Testis (tissue), 3 donors: ENCODE results near the gene SCRG1. TPM values are rescaled to one million over a fixed set of nuclear protein-coding genes. Genes with fewer than 3 reads are reported as not detected.

Source experiments
- DNase-seq: peaks from one replicate; pipeline ENCODE4 v3.0.0-alpha.2; 2019
- H3K27ac ChIP-seq, 2 donors: fragments of 200-600 bp; sonication (generic); one replicate each; pipeline ENCODE4 v1.5.1; 2019
- H3K27me3 ChIP-seq: fragments of 200-600 bp; sonication (generic); one replicate; pipeline ENCODE4 v1.5.1; 2019
- H3K36me3 ChIP-seq: fragments of 200-600 bp; sonication (generic); one replicate; pipeline ENCODE4 v1.5.1; 2017; ENCODE audit warnings: low read depth; ENCODE audit errors: missing control alignments
- H3K4me1 ChIP-seq: fragments of 200-600 bp; sonication (generic); one replicate; pipeline ENCODE4 v1.5.1; 2019
- H3K4me3 ChIP-seq, 2 donors: fragments of 200-600 bp; sonication (generic); one replicate each; pipeline ENCODE4 v1.5.1; 2017 to 2019
- H3K9me3 ChIP-seq: fragments of 200-600 bp; sonication (generic); one replicate; pipeline ENCODE4 v1.5.1; 2017
- POLR2A ChIP-seq: fragments of 450-650 bp; IDR thresholded peaks from one replicate; pipeline ENCODE4 v1.6.1; 2017; ENCODE audit warnings: antibody characterized with exemption, mild to moderate bottlenecking, moderate library complexity
- WGBS, 2 donors: methylation state at CpG; one replicate each; pipeline ENCODE4 v1.1.5; 2018; 5-methylcytosine and 5-hydroxymethylcytosine counted together
- intact Hi-C: fragments of 100-400 bp; cut with DNase I; formaldehyde crosslinking; loops from one replicate; pipeline ENCODE4 v1.15.1; 2023; ENCODE audit warnings: low total_unique reads
- polyA plus RNA-seq: library from polyadenylated mRNA; stranded (reverse); fragments of 350-450 nt; fragmentation: Illumina TruSeq; extraction: RNeasy Lipid Tissue Mini Kit (QIAGEN cat#74804); gene quantifications from one replicate; pipeline ENCODE4 v1.2.3, GENCODE V29; 2014; ENCODE audit warnings: low read depth, low replicate concordance; ENCODE audit not compliant: insufficient read depth
- total RNA-seq, 2 donors: library from RNA; depleted of rRNA; stranded (reverse); fragments of >200 nt; gene quantifications; one replicate each; pipeline ENCODE4 v1.2.3, GENCODE V29; 2016
- TF ChIP-seq, protein P1 (sequence below), 3 experiments: fragments of 450-650 bp in 2 of 3; fragments of 200-600 bp in 1 of 3; sonication (generic) in 1 of 3; IDR thresholded peaks; one replicate each; pipeline ENCODE4 v1.5.1; 2016 to 2019; ENCODE audit warnings: antibody characterized with exemption in 3 of 3, mild to moderate bottlenecking in 2 of 3, moderate library complexity in 1 of 3

Gene SCRG1
- total and polyA plus RNA-seq, 3 donors from 2014 or later: 22.9 to 32.0 (median 29.1) TPM

DNA sequence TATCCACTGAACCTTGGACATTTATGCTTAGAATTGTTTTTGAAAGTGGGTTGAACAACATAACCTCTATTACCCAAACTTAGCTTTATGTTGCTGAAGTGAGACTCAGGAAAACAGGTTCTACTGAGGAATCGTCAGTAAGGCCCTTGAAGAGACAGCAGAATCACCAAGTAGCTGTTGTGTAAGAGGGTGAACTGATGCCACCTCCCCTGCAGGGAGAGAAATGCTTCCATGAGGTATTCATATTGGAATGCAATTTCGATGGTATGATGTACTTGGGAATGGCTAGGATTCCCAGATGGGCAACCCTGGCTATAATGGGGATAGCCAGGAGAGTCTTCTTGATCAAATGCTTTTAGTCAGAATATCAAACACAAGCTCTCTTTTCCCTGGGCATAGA, 4.1 kb upstream of the SCRG1 start:
- Histone ChIP-seq H3K4me3 (no peak overlapping the region), H3K27ac (no peak overlapping the region), H3K4me1 (peaks cover under 1% of the 10 kb centered on the region), H3K27me3 (no peaks in the 10 kb centered on the region), H3K9me3 (no peaks in the 10 kb centered on the region), H3K36me3 (no peaks in the 10 kb centered on the region)
- intact Hi-C loops: no loop called here
- no peak for TF ChIP-seq POLR2A
- TF ChIP-seq, protein P1, sequence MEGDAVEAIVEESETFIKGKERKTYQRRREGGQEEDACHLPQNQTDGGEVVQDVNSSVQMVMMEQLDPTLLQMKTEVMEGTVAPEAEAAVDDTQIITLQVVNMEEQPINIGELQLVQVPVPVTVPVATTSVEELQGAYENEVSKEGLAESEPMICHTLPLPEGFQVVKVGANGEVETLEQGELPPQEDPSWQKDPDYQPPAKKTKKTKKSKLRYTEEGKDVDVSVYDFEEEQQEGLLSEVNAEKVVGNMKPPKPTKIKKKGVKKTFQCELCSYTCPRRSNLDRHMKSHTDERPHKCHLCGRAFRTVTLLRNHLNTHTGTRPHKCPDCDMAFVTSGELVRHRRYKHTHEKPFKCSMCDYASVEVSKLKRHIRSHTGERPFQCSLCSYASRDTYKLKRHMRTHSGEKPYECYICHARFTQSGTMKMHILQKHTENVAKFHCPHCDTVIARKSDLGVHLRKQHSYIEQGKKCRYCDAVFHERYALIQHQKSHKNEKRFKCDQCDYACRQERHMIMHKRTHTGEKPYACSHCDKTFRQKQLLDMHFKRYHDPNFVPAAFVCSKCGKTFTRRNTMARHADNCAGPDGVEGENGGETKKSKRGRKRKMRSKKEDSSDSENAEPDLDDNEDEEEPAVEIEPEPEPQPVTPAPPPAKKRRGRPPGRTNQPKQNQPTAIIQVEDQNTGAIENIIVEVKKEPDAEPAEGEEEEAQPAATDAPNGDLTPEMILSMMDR (IDR thresholded peaks at IDR 0.05): no peak
- no peak for DNase-seq
- WGBS, 2 donors: 86 to 97% methylated on average over 2 of the region's 2 CpGs

DNA sequence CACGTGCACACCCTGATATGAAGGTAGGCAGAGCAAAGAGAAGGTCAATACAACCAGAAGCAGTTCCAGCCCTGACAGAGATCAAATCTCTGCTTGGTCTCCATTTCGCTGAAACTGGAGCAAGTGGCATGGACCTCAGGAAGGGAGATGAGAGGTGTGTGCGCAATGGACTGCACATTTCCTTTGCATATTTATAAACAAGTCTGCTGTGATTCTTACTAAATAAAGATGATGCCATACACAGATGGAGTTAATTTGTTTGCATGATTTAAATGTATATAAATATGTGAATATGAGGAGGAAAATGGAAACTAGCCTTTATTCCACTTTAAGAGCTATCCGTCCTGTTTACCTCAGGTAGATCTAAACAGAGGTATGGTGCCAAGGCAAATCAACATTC, 2.1 kb upstream of the SCRG1 start:
- no peak for DNase-seq
- Histone ChIP-seq H3K4me3 (no peak overlapping the region), H3K36me3 (no peaks in the 10 kb centered on the region), H3K27ac (no peak overlapping the region), H3K4me1 (peaks cover 8% of the 10 kb centered on the region), H3K9me3 (no peaks in the 10 kb centered on the region), H3K27me3 (no peaks in the 10 kb centered on the region)
- intact Hi-C loops: no loop called here
- TF ChIP-seq, protein P1 (IDR thresholded peaks at IDR 0.05): no peak
- no peak for TF ChIP-seq POLR2A
- WGBS, 2 donors: 91 to 93% methylated on average over 4 of the region's 4 CpGs

DNA sequence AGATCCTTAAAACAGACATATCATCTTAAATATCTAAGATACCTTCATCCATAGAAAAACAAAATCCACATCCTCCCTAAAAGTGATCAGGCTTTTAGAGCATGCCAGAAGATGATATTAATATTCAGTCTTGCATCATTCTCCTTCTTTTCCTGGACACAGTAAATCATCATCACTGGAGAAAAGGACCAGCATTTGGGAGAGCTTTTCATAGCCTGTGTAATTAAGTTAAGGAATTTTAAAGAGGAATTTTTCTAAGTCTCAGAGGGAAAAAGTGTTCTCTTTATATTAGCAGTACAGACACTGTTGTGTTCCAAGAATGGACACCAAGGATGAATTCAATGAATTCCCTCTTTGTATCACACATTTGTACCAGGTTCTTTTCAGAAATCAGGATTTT, 696 bp downstream of the SCRG1 start:
- Histone ChIP-seq H3K27ac (peak overlapping the region in 1 of 2 donors; percentile 78), H3K9me3 (no peaks in the 10 kb centered on the region), H3K4me1 (peaks cover 8% of the 10 kb centered on the region), H3K27me3 (no peaks in the 10 kb centered on the region), H3K36me3 (no peaks in the 10 kb centered on the region), H3K4me3 (no peak overlapping the region)
- intact Hi-C loops: no loop called here
- no peak for DNase-seq
- TF ChIP-seq, protein P1 (IDR thresholded peaks at IDR 0.05): no peak
- no peak for TF ChIP-seq POLR2A

DNA sequence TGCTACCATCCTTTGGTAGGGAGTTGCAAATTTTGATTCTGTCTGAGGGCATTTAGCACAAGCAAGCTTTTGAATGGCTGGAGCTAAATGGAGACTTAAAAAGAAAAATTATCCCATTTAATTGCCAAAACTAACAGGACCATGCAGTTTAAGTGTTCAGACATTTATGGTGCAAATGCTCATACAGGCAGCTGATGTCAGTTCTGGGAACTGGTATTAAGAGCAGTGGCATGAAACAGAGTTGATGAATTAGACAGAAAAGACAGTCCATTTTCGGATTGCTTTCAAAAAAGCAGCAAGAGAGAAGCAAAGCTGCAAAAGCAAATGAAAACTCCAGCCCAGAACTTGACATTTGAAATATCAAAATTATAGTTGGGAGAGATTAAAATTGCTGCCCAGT, 1.3 kb downstream of the SCRG1 start:
- no peak overlapping the region for H3K4me3 ChIP-seq
- no peak for TF ChIP-seq POLR2A
- TF ChIP-seq, protein P1 (IDR thresholded peaks at IDR 0.05): no peak
- H3K36me3 ChIP-seq: no peaks in the 10 kb centered on the region
- no peaks in the 10 kb centered on the region for H3K9me3 ChIP-seq
- 40 to 42% methylated on average over 1 of the region's 1 CpG for WGBS, 2 donors
- H3K27me3 ChIP-seq: no peaks in the 10 kb centered on the region
- intact Hi-C loops: no loop called here
- H3K4me1 ChIP-seq: peaks cover 8% of the 10 kb centered on the region
- DNase-seq: no peak
- H3K27ac ChIP-seq: no peak overlapping the region

DNA sequence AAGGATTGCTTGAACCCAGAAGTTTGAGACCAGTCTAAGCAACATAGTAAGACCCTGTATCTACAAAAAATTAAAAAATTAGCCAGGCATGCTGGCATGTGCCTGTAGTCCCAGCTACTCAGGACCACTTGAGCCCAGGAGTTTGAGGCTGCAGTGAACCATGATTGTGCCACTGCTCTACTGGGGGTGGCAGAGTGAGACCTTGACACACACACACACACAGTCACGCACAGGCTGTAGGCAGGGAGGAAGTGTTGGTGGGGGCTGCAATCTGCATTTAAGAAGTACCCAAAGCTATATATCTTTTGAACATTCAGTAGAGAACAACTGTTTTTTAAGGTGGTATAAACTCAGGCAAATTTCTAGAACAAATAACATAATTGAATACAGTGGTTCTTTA, 7.2 kb downstream of the SCRG1 start:
- no peaks in the 10 kb centered on the region for H3K9me3 ChIP-seq
- H3K27ac ChIP-seq: peak overlapping the region in 1 of 2 donors; percentile 46
- intact Hi-C loops: no loop called here
- no peak for TF ChIP-seq POLR2A
- TF ChIP-seq, protein P1 (IDR thresholded peaks at IDR 0.05): no peak
- H3K27me3 ChIP-seq: no peaks in the 10 kb centered on the region
- DNase-seq: no peak
- WGBS, 2 donors: 63 to 100% methylated on average over 1 of the region's 1 CpG
- no peak overlapping the region for H3K4me3 ChIP-seq
- no peaks in the 10 kb centered on the region for H3K4me1 ChIP-seq
- no peaks in the 10 kb centered on the region for H3K36me3 ChIP-seq
